ENCODE data around the gene INSRR. TPM values are rescaled to one million over a fixed set of nuclear protein-coding genes. Genes with fewer than 3 reads are reported as not detected.

INSRR gene
- polyA plus RNA-seq, 3 donors = not detected

DNA sequence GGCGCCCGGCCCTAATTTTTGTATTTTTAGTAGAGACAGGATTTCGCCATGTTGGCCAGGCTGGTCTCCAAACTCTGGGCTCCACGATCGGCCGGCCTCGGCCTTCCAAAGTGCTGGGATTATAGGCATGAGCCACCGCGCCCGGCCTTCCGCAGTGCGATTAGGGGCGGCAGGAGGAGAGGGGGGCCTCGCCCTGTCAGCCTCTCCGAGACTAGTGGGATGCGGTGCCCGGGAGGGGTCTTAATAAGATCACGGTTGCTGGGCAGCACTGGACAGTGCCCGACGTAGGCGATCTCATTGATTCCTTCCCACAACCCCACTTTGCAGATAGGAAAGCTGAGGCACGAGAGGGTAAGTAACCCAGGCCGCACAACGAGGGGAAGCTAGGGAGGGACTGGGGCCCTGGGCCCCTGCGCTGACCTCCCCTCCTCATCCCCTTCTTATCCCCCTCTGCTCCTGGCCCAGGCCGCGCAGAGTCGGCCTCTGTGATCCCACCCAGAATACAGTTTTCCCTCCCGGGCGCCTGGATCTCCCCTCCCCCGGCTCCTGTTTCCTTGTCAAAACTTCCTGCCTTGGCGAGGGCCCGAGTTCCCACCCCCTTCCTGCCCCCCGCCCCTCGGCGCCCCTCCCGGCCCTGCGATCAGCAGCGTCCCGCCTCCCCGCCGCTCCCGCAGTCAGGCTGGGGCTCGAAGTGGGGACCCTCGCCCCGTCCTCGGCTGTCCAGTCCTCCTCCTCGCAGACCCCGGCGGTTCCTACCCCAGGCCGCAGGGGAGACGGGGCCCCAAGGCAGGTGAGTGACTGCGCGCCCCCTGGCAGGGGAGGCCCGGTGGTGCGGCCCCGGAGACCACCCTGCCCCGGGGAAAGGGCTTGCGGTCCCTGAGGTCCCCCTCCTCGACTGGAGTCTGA, 34.4 kb upstream of the INSRR start, which contains the start of gene PEAR1:
Gene PEAR1 (plus strand): TSS at position 671 of the 906 bp plus-strand sequence. CDS start 10,209 bp downstream, outside the sequence.
- H3K27me3 Mint-ChIP-seq (ENCODE audit: low read depth in 3 of 3) = peaks cover 52 to 64% (median 53%) of the 10 kb centered on the region in 3 donors
- H3K27ac ChIP-seq (ENCODE audit: low read depth in 1 of 2, low read length in 2 of 2) = no peak within 1 kb of the TSS
- peak within 1 kb of the TSS; percentile 6 for H3K9ac ChIP-seq (ENCODE audit: insufficient read depth, low read length, poor library complexity, severe bottlenecking)
- H3K9me3 Mint-ChIP-seq = peaks cover 0 to 9% (median 5%) of the 10 kb centered on the region in 7 donors
- H3K9me3 ChIP-seq (replicated peaks in 1 of 2; ENCODE audit: control insufficient read depth in 1 of 2, insufficient read depth in 1 of 2, low read length in 2 of 2) = no peaks in the 10 kb centered on the region
- H3K79me2 ChIP-seq (ENCODE audit: insufficient read depth, low read length) = no peaks in the 10 kb centered on the region
- H3K4me1 ChIP-seq (ENCODE audit: control insufficient read depth in 1 of 2, insufficient read depth in 2 of 2, low read length in 2 of 2) = peaks cover 25 to 29% of the 10 kb centered on the region in 2 donors
- DNase-seq = no peak
- TF ChIP-seq, protein P1, sequence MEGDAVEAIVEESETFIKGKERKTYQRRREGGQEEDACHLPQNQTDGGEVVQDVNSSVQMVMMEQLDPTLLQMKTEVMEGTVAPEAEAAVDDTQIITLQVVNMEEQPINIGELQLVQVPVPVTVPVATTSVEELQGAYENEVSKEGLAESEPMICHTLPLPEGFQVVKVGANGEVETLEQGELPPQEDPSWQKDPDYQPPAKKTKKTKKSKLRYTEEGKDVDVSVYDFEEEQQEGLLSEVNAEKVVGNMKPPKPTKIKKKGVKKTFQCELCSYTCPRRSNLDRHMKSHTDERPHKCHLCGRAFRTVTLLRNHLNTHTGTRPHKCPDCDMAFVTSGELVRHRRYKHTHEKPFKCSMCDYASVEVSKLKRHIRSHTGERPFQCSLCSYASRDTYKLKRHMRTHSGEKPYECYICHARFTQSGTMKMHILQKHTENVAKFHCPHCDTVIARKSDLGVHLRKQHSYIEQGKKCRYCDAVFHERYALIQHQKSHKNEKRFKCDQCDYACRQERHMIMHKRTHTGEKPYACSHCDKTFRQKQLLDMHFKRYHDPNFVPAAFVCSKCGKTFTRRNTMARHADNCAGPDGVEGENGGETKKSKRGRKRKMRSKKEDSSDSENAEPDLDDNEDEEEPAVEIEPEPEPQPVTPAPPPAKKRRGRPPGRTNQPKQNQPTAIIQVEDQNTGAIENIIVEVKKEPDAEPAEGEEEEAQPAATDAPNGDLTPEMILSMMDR (IDR thresholded peaks at IDR 0.05) = no peak
- 3% methylated on average over 40 of the region's 60 CpGs for WGBS (ENCODE audit: insufficient coverage)
- no peaks in the 10 kb centered on the region for H3K36me3 ChIP-seq (replicated peaks in 1 of 2; ENCODE audit: control insufficient read depth in 1 of 2, insufficient read depth in 2 of 2, low read length in 2 of 2)
- peak within 1 kb of the TSS; percentile 7 to 74 (median 17) for H3K4me3 ChIP-seq (replicated peaks in 1 of 3; ENCODE audit: low read depth in 2 of 3, low read length in 3 of 3)
- H3K27ac Mint-ChIP-seq = peak within 1 kb of the TSS in 2 of 7 donors; percentile 19 to 52
- peaks cover 0 to 10% of the 10 kb centered on the region in 2 donors for H3K36me3 Mint-ChIP-seq
- H3K4me1 Mint-ChIP-seq = peaks cover 28% of the 10 kb centered on the region
- peaks cover 20 to 47% of the 10 kb centered on the region in 2 donors for H3K27me3 ChIP-seq (ENCODE audit: control insufficient read depth in 2 of 2, insufficient read depth in 2 of 2, low read length in 2 of 2)
- peak within 1 kb of the TSS; percentile 80 for H3K4me2 ChIP-seq (replicated peaks; ENCODE audit: extremely low read depth, low read length, poor library complexity, severe bottlenecking)
- intact Hi-C loops (cut with micrococcal nuclease) = loop anchor here (5.0 to 10.0 kb wide), 2 partner anchors 34 to 78 kb away; partner anchors contain the start of gene SH2D2A (in 1 of the 2)
- H3K4me3 Mint-ChIP-seq = peak within 1 kb of the TSS; percentile 73 to 87
- H4K20me1 ChIP-seq (ENCODE audit: insufficient read depth, low read length) = no peaks in the 10 kb centered on the region
- H2AFZ ChIP-seq (ENCODE audit: insufficient read depth, low read depth, low read length, poor library complexity, severe bottlenecking) = peak within 1 kb of the TSS; percentile 70

All from CD14-positive monocyte (primary cell).